ENCODE data around the gene STRAP.
A peak's percentile ranks its signal among the peaks of the same experiment; 100 is the strongest.

Gene STRAP

GRCh38 chr12:15919418-15919817 is 37.2 kb downstream of the STRAP start:
- Histone ChIP-seq H3K27ac (ENCODE audit: low read length) (no peak overlapping the region), H3K79me2 (ENCODE audit: low read length) (no peaks in the 10 kb centered on the region), H2AFZ (ENCODE audit: low read depth, low read length) (no peak overlapping the region), H3K4me3 (ENCODE audit: low read length) (no peak overlapping the region), H3K9me3 (ENCODE audit: insufficient read depth, low read length) (no peaks in the 10 kb centered on the region), H3K4me2 (ENCODE audit: low read length) (no peak overlapping the region), H3K27me3 (ENCODE audit: low read depth, low read length) (no peaks in the 10 kb centered on the region), H3K4me1 (ENCODE audit: low read length) (no peaks in the 10 kb centered on the region), H4K20me1 (ENCODE audit: insufficient read depth, low read length) (no peaks in the 10 kb centered on the region), H3K36me3 (replicated peaks; ENCODE audit: low read depth, low read length) (no peaks in the 10 kb centered on the region), H3K9ac (ENCODE audit: low read length) (no peak overlapping the region)
- TF ChIP-seq EZH2phosphoT487 (IDR thresholded peaks at IDR 0.05; ENCODE audit: low read depth) (no peak), CTCF (IDR thresholded peaks at IDR 0.05; ENCODE audit: low read depth, low read length) (no peak)

GRCh38 chr12:15924956-15925355 is 42.8 kb downstream of the STRAP start:
- H2AFZ ChIP-seq (ENCODE audit: low read depth, low read length) = no peak overlapping the region
- no peaks in the 10 kb centered on the region for H4K20me1 ChIP-seq (ENCODE audit: insufficient read depth, low read length)
- H3K4me2 ChIP-seq (ENCODE audit: low read length) = no peak overlapping the region
- TF ChIP-seq CTCF (IDR thresholded peaks at IDR 0.05; ENCODE audit: low read depth, low read length) (no peak), EZH2phosphoT487 (IDR thresholded peaks at IDR 0.05; ENCODE audit: low read depth) (no peak)
- no peaks in the 10 kb centered on the region for H3K79me2 ChIP-seq (ENCODE audit: low read length)
- peaks cover 10% of the 10 kb centered on the region for H3K4me1 ChIP-seq (ENCODE audit: low read length)
- no peak overlapping the region for H3K27ac ChIP-seq (ENCODE audit: low read length)
- no peaks in the 10 kb centered on the region for H3K27me3 ChIP-seq (ENCODE audit: low read depth, low read length)
- no peaks in the 10 kb centered on the region for H3K9me3 ChIP-seq (ENCODE audit: insufficient read depth, low read length)
- H3K4me3 ChIP-seq (ENCODE audit: low read length) = no peak overlapping the region
- no peak overlapping the region for H3K9ac ChIP-seq (ENCODE audit: low read length)
- H3K36me3 ChIP-seq (replicated peaks; ENCODE audit: low read depth, low read length) = no peaks in the 10 kb centered on the region

- no peaks in the 10 kb centered on the region for H4K20me1 ChIP-seq (ENCODE audit: insufficient read depth, low read length)
- no peak overlapping the region for H2AFZ ChIP-seq (ENCODE audit: low read depth, low read length)
- no peaks in the 10 kb centered on the region; the same call in 1 of the 2 replicates for H3K79me2 ChIP-seq (ENCODE audit: low read length)
- no peak overlapping the region for H3K4me2 ChIP-seq (ENCODE audit: low read length)
- H3K9ac ChIP-seq (ENCODE audit: low read length) = no peak overlapping the region
- no peaks in the 10 kb centered on the region for H3K27me3 ChIP-seq (ENCODE audit: low read depth, low read length)
- no peaks in the 10 kb centered on the region for H3K9me3 ChIP-seq (ENCODE audit: insufficient read depth, low read length)
- H3K4me3 ChIP-seq (ENCODE audit: low read length) = no peak overlapping the region
- peaks cover 22% of the 10 kb centered on the region for H3K4me1 ChIP-seq (ENCODE audit: low read length)
- no peaks in the 10 kb centered on the region for H3K36me3 ChIP-seq (replicated peaks; ENCODE audit: low read depth, low read length)
- TF ChIP-seq EZH2phosphoT487 (IDR thresholded peaks at IDR 0.05; ENCODE audit: low read depth) (no peak), CTCF (IDR thresholded peaks at IDR 0.05; ENCODE audit: low read depth, low read length) (no peak)
- H3K27ac ChIP-seq (ENCODE audit: low read length) = no peak overlapping the region
Observed at GRCh38 chr12:15928346-15928745, 46.2 kb downstream of the STRAP start.

- Histone ChIP-seq H3K27ac (ENCODE audit: low read length) (no peak overlapping the region), H2AFZ (ENCODE audit: low read depth, low read length) (no peak overlapping the region), H3K4me1 (ENCODE audit: low read length) (peaks cover 22% of the 10 kb centered on the region), H3K9me3 (ENCODE audit: insufficient read depth, low read length) (no peaks in the 10 kb centered on the region), H3K27me3 (ENCODE audit: low read depth, low read length) (no peaks in the 10 kb centered on the region), H3K4me2 (ENCODE audit: low read length) (peak overlapping the region; percentile 42), H4K20me1 (ENCODE audit: insufficient read depth, low read length) (no peaks in the 10 kb centered on the region), H3K79me2 (ENCODE audit: low read length) (no peaks in the 10 kb centered on the region; the same call in 1 of the 2 replicates), H3K9ac (ENCODE audit: low read length) (no peak overlapping the region), H3K36me3 (replicated peaks; ENCODE audit: low read depth, low read length) (no peaks in the 10 kb centered on the region), H3K4me3 (ENCODE audit: low read length) (no peak overlapping the region)
- TF ChIP-seq EZH2phosphoT487 (IDR thresholded peaks at IDR 0.05; ENCODE audit: low read depth) (no peak), CTCF (IDR thresholded peaks at IDR 0.05; ENCODE audit: low read depth, low read length) (no peak)
Observed at GRCh38 chr12:15928870-15929571, 46.8 kb downstream of the STRAP start.
